Endothelial cell of umbilical vein (primary cell): ENCODE data around the gene PTBP2. TPM values are rescaled to one million over a fixed set of nuclear protein-coding genes. Genes with fewer than 3 reads are reported as not detected.

Source experiments
- BruUV-seq: library from RNA; stranded (reverse); fragments of 400-500 nt; replicated peaks from 2 replicates; lab custom pipeline; 2021; lab: Mats Ljungman, UMichigan
- CTCF ChIA-PET: fragments of 300-600, 350-600 bp; sonication (Branson Sonifier 250); formaldehyde crosslinking; loops from one replicate; lab custom pipeline; 2021; ENCODE audit warnings: antibody characterized with exemption, inconsistent platforms; lab: Charles Lee
- POLR2A ChIA-PET: fragments of 300-600, 350-600 bp; sonication (Branson Sonifier 250); formaldehyde crosslinking; loops from one replicate; lab custom pipeline; 2021; ENCODE audit warnings: antibody characterized with exemption, inconsistent platforms; lab: Charles Lee
- DNase-seq: peaks from one replicate; pipeline ENCODE4 v3.0.0-alpha.2; 2011; ENCODE audit warnings: low read depth, low spot score
- FAIRE-seq: peaks from 2 replicates; lab custom pipeline; 2011; peaks lifted over from hg19 to GRCh38; lab: Jason Lieb, UNC
- H2AFZ ChIP-seq: 2 replicates; pipeline ENCODE4 v1.6.0; 2012; ENCODE audit warnings: low read depth, low read length, control low read depth, inconsistent platforms
- H3K27ac ChIP-seq: 2 replicates; pipeline ENCODE4 v1.5.1; 2011; ENCODE audit warnings: low read depth, mild to moderate bottlenecking, control low read depth, low read length, moderate library complexity; ENCODE audit not compliant: insufficient read depth
- H3K27me3 ChIP-seq, 2 experiments: 2 replicates each; pipeline versions ENCODE4 v1.6.0 to v1.6.1; 2011; ENCODE audit warnings: low read length in 2 of 2, mixed read lengths in 1 of 2; ENCODE audit not compliant: control insufficient read depth in 2 of 2, insufficient read depth in 2 of 2
- H3K36me3 ChIP-seq, 2 experiments: 2 replicates in 1 of 2; 3 replicates in 1 of 2; pipeline ENCODE4 v1.5.1; 2011; ENCODE audit warnings: low read length in 2 of 2, mild to moderate bottlenecking in 1 of 2, moderate library complexity in 1 of 2; ENCODE audit not compliant: control insufficient read depth in 2 of 2, insufficient read depth in 2 of 2; ENCODE audit errors: extremely low read depth in 1 of 2
- H3K4me1 ChIP-seq: 3 replicates; pipeline ENCODE4 v1.5.1; 2011; ENCODE audit warnings: mild to moderate bottlenecking, low read length; ENCODE audit not compliant: control insufficient read depth, insufficient read depth; ENCODE audit errors: extremely low read depth
- H3K4me2 ChIP-seq: 2 replicates; pipeline ENCODE4 v1.6.1; 2011; ENCODE audit warnings: low read length, control low read depth, mixed read lengths; ENCODE audit not compliant: insufficient read depth
- H3K4me3 ChIP-seq, 3 experiments: fragments of 200-600 bp in 1 of 3; sonication (generic), shearing (Covaris generic) in 1 of 3; replicated peaks in 1 of 3; 2 replicates each; pipeline ENCODE4 v1.5.1; 2011 to 2016; ENCODE audit warnings: control low read depth in 3 of 3, low read length in 3 of 3, mild to moderate bottlenecking in 2 of 3, inconsistent platforms in 1 of 3, low read depth in 1 of 3, moderate library complexity in 1 of 3; ENCODE audit not compliant: insufficient read depth in 1 of 3
- H3K79me2 ChIP-seq: 2 replicates; pipeline ENCODE4 v1.6.0; 2012; ENCODE audit warnings: low read length, inconsistent platforms; ENCODE audit not compliant: control insufficient read depth, insufficient read depth
- H3K9ac ChIP-seq: replicated peaks from 2 replicates; pipeline ENCODE3; 2011; ENCODE audit warnings: low read length, control low read depth; ENCODE audit not compliant: insufficient read depth; ENCODE audit errors: extremely low read depth
- H3K9me1 ChIP-seq: replicated peaks from 3 replicates; pipeline ENCODE4 v1.6.0; 2011; ENCODE audit warnings: mild to moderate bottlenecking, low read length; ENCODE audit not compliant: control insufficient read depth, insufficient read depth; ENCODE audit errors: extremely low read depth
- H3K9me3 ChIP-seq: replicated peaks from 2 replicates; pipeline ENCODE4 v1.5.1; 2012; ENCODE audit warnings: low read length, inconsistent platforms; ENCODE audit not compliant: control insufficient read depth, insufficient read depth
- H4K20me1 ChIP-seq: replicated peaks from 2 replicates; pipeline ENCODE3; 2011; ENCODE audit warnings: mild to moderate bottlenecking, low read length; ENCODE audit not compliant: control insufficient read depth, insufficient read depth; ENCODE audit errors: extremely low read depth
- EZH2 ChIP-seq: IDR thresholded peaks from 2 replicates; pipeline ENCODE4 v1.6.1; 2012; ENCODE audit warnings: borderline replicate concordance, low read depth, mild to moderate bottlenecking, moderate library complexity, low read length, inconsistent platforms; ENCODE audit not compliant: severe bottlenecking
- FOS ChIP-seq: IDR thresholded peaks from 2 replicates; pipeline ENCODE4 v1.6.1; 2011; ENCODE audit warnings: mild to moderate bottlenecking, low read length, moderate library complexity, borderline replicate concordance; ENCODE audit not compliant: insufficient read depth
- GATA2 ChIP-seq: IDR thresholded peaks from 2 replicates; pipeline ENCODE4 v1.7.0; 2011; ENCODE audit warnings: low read depth, mild to moderate bottlenecking, moderate library complexity, mixed read lengths, low read length; ENCODE audit not compliant: insufficient read length, insufficient read depth
- JUN ChIP-seq: IDR thresholded peaks from 2 replicates; pipeline ENCODE4 v1.6.1; 2011; ENCODE audit warnings: borderline replicate concordance, low read depth; ENCODE audit not compliant: insufficient read length, insufficient read depth
- MYC ChIP-seq: IDR thresholded peaks from one replicate; pipeline ENCODE4 v1.6.1; 2011; ENCODE audit warnings: mild to moderate bottlenecking, low read depth, low read length
- POLR2A ChIP-seq: IDR thresholded peaks from 2 replicates; pipeline ENCODE4 v1.6.1; 2012; ENCODE audit warnings: low read depth, mild to moderate bottlenecking, control low read depth, low read length
- POLR2AphosphoS5 ChIP-seq: IDR thresholded peaks from 2 replicates; pipeline ENCODE4 v1.6.1; 2012; ENCODE audit warnings: low read depth, mild to moderate bottlenecking, control low read depth, low read length, moderate library complexity; ENCODE audit not compliant: insufficient read depth
- dilution Hi-C: fragments of 300-500 bp; cut with MboI; formaldehyde crosslinking; loops from one replicate; pipeline ENCODE4 v1.15.0; 2019; ENCODE audit warnings: low sequenced_read_pairs; ENCODE audit not compliant: extremely low pct_ligation_motif_present
- intact Hi-C: fragments of 100-400 bp; cut with micrococcal nuclease; formaldehyde crosslinking; loops from one replicate; pipeline ENCODE4 v1.10.0; 2022
- polyA plus RNA-seq, 4 experiments: library from polyadenylated mRNA; depleted of rRNA in 3 of 4; stranded (reverse) in 3 of 4; unstranded in 1 of 4; fragments of >200 nt; gene quantifications; 2 replicates each; pipeline versions ENCODE4 v1.2.1 to v1.2.3, GENCODE V29; 2011 to 2012; ENCODE audit warnings: missing spikeins in 1 of 4
- total RNA-seq: library from RNA; stranded (reverse); gene quantifications from 2 replicates; pipeline ENCODE4 v1.2.3, GENCODE V29; 2021
- TF ChIP-seq, protein P1 (sequence below): IDR thresholded peaks from 2 replicates; pipeline ENCODE4 v1.6.1; 2011; ENCODE audit not compliant: insufficient read depth, insufficient read length
- TF ChIP-seq, protein P2 (sequence below), 2 donors: IDR thresholded peaks; 1 replicate in 1 of 2; 2 replicates in 1 of 2; pipeline ENCODE4 v1.5.1; 2011; ENCODE audit warnings: low read length in 2 of 2, mild to moderate bottlenecking in 2 of 2, moderate library complexity in 2 of 2, control low read depth in 1 of 2, inconsistent platforms in 1 of 2, low read depth in 1 of 2; ENCODE audit not compliant: insufficient read depth in 1 of 2; ENCODE audit errors: extremely low read depth in 1 of 2

Gene PTBP2
- total and polyA plus RNA-seq, 2 donors (not counting 3 experiments of a cell fraction or from before 2014, with no cell fraction given) = 7.7 to 27.0 TPM

DNA sequence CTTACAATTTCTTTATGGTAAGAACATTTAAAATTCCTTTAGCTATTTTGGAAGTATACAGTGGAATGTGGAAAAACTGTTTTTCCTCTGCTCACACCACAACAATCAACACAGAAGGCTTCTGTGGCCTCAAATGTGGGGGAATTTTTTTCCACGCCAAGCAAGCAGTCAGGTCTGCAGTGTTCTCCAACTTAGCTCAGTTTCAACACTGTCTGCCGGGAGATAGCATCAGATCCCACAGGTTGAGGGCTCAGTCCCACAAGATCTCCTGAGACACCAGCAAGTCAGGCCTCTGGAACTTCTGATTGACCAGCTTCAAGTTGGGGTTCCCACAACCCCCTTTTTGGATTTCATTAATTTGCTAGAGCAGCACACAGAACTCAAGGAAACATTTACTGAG, 50.3 kb downstream of the PTBP2 start:
- CTCF ChIA-PET = interaction anchor here (0.8 to 1.1 kb wide), 2 partner anchors 8 to 29 kb away, joined by 3 read pairs; no protein-coding TSS in a partner anchor
- H2AFZ ChIP-seq = no peak overlapping the region
- dilution Hi-C loops (no loop called here), intact Hi-C loops (no loop called here)
- no peaks in the 10 kb centered on the region for H3K4me1 ChIP-seq
- no TSS peak for BruUV-seq
- no peaks in the 10 kb centered on the region for H3K9me3 ChIP-seq
- peaks cover 20% of the 10 kb centered on the region for H3K79me2 ChIP-seq
- DNase-seq (no peak), FAIRE-seq (no peak)
- no peak overlapping the region for H3K9ac ChIP-seq
- peaks cover 7 to 13% of the 10 kb centered on the region in 2 experiments for H3K36me3 ChIP-seq
- H3K27me3 ChIP-seq = no peaks in the 10 kb centered on the region
- H3K4me3 ChIP-seq = no peak overlapping the region
- peaks cover 2% of the 10 kb centered on the region for H3K9me1 ChIP-seq
- POLR2A ChIA-PET = no interaction called here
- no peak overlapping the region for H3K4me2 ChIP-seq
- no peak overlapping the region for H3K27ac ChIP-seq
- H4K20me1 ChIP-seq = no peaks in the 10 kb centered on the region
- TF ChIP-seq JUN (no peak), MYC (no peak), EZH2 (no peak), POLR2A (no peak), FOS (no peak), GATA2 (no peak), POLR2AphosphoS5 (no peak)
- TF ChIP-seq, protein P1, sequence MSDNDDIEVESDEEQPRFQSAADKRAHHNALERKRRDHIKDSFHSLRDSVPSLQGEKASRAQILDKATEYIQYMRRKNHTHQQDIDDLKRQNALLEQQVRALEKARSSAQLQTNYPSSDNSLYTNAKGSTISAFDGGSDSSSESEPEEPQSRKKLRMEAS = no peak
- TF ChIP-seq, protein P2, sequence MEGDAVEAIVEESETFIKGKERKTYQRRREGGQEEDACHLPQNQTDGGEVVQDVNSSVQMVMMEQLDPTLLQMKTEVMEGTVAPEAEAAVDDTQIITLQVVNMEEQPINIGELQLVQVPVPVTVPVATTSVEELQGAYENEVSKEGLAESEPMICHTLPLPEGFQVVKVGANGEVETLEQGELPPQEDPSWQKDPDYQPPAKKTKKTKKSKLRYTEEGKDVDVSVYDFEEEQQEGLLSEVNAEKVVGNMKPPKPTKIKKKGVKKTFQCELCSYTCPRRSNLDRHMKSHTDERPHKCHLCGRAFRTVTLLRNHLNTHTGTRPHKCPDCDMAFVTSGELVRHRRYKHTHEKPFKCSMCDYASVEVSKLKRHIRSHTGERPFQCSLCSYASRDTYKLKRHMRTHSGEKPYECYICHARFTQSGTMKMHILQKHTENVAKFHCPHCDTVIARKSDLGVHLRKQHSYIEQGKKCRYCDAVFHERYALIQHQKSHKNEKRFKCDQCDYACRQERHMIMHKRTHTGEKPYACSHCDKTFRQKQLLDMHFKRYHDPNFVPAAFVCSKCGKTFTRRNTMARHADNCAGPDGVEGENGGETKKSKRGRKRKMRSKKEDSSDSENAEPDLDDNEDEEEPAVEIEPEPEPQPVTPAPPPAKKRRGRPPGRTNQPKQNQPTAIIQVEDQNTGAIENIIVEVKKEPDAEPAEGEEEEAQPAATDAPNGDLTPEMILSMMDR (IDR thresholded peaks at IDR 0.05; ENCODE audit: extremely low read depth in 1 of 2, insufficient read depth in 1 of 2, low read depth in 1 of 2, low read length in 2 of 2) = no peak
